Measurements from ENCODE around the gene PHACTR1. TPM values are rescaled to one million over a fixed set of nuclear protein-coding genes. Genes with fewer than 3 reads are reported as not detected.

The PHACTR1 gene
- total and polyA plus RNA-seq, 12 donors, result 0.77 to 16.0 (median 3.5) TPM

- no peak for TF ChIP-seq POLR2A (IDR thresholded peaks at IDR 0.05)
- TF ChIP-seq CTCF (IDR thresholded peaks at IDR 0.05), result no peak
- Histone ChIP-seq H3K27ac (no peak overlapping the region), H3K36me3 (replicated peaks in 1 of 2) (no peaks in the 10 kb centered on the region), H3K9me3 (replicated peaks in 1 of 3) (no peaks in the 10 kb centered on the region), H3K4me1 (replicated peaks in 1 of 2) (peaks cover 0 to 10% of the 10 kb centered on the region in 2 donors), H3K4me3 (no peak overlapping the region), H3K27me3 (no peaks in the 10 kb centered on the region)
- intact Hi-C loops (cut with DNase I), result loop anchor here (5.0 to 10.0 kb wide), 2 partner anchors 420 to 732 kb away; no protein-coding TSS in a partner anchor
- WGBS, 4 donors, result 81 to 89% (median 85%) methylated on average over 2 of the region's 2 CpGs
- no peak for DNase-seq
Measured at GRCh38 chr6:13332349-13332706, 615.8 kb downstream of the PHACTR1 start.

GRCh38 chr6:13334953-13335352, 618.4 kb downstream of the PHACTR1 start:
- no peaks in the 10 kb centered on the region for H3K9me3 ChIP-seq (replicated peaks in 1 of 3)
- H3K27ac ChIP-seq, result no peak overlapping the region
- no peak for DNase-seq
- intact Hi-C loops (cut with DNase I), result loop anchor here (5.0 to 10.0 kb wide), 3 partner anchors 202 to 730 kb away; no protein-coding TSS in a partner anchor
- H3K27me3 ChIP-seq, result no peaks in the 10 kb centered on the region
- H3K4me3 ChIP-seq, result no peak overlapping the region
- no peaks in the 10 kb centered on the region for H3K36me3 ChIP-seq (replicated peaks in 1 of 2)
- no peaks in the 10 kb centered on the region for H3K4me1 ChIP-seq (replicated peaks in 1 of 2)
- TF ChIP-seq CTCF (IDR thresholded peaks at IDR 0.05) (no peak), POLR2A (IDR thresholded peaks at IDR 0.05) (no peak)
- WGBS, 4 donors, result 38 to 48% (median 42%) methylated on average over 3 of the region's 3 CpGs

GRCh38 chr6:13336553-13336952, 620.0 kb downstream of the PHACTR1 start:
- DNase-seq, result peak in 6 of 7 donors; percentile 71 to 95 (median 82)
- H3K4me3 ChIP-seq, result no peak overlapping the region
- no peaks in the 10 kb centered on the region for H3K4me1 ChIP-seq (replicated peaks in 1 of 2)
- intact Hi-C loops (cut with DNase I), result loop anchor here (5.0 to 10.0 kb wide), 2 partner anchors 201 to 728 kb away; no protein-coding TSS in a partner anchor
- H3K9me3 ChIP-seq (replicated peaks in 1 of 3), result no peaks in the 10 kb centered on the region
- TF ChIP-seq POLR2A (IDR thresholded peaks at IDR 0.05) (no peak), CTCF (IDR thresholded peaks at IDR 0.05) (peak; percentile 78 to 94 (median 88))
- no peaks in the 10 kb centered on the region for H3K27me3 ChIP-seq
- 3 to 32% (median 30%) methylated on average over 4 to 11 of the region's 11 CpGs for WGBS, 4 donors
- H3K27ac ChIP-seq, result no peak overlapping the region
- no peaks in the 10 kb centered on the region for H3K36me3 ChIP-seq (replicated peaks in 1 of 2)

- no peak for TF ChIP-seq POLR2A (IDR thresholded peaks at IDR 0.05)
- no peak for TF ChIP-seq CTCF (IDR thresholded peaks at IDR 0.05)
- Histone ChIP-seq H3K4me1 (replicated peaks in 1 of 2) (no peaks in the 10 kb centered on the region), H3K36me3 (replicated peaks in 1 of 2) (no peaks in the 10 kb centered on the region), H3K27me3 (no peaks in the 10 kb centered on the region), H3K27ac (no peak overlapping the region), H3K9me3 (replicated peaks in 1 of 3) (no peaks in the 10 kb centered on the region), H3K4me3 (no peak overlapping the region)
- intact Hi-C loops (cut with DNase I), result loop anchor here (5.0 to 10.0 kb wide), 2 partner anchors 199 to 727 kb away; no protein-coding TSS in a partner anchor
- no peak for DNase-seq
- WGBS, 4 donors, result 73 to 94% (median 80%) methylated on average over 5 of the region's 5 CpGs
Measured at GRCh38 chr6:13338038-13338437, 621.5 kb downstream of the PHACTR1 start.

Small RNA genes within 50 kb of the gene (small RNA-seq; reads per million reads assigned to genes)
- gene RNU1-11P, result 0.17 to 0.47 reads per million in 2 donors
